ENCODE data around the gene VWF. TPM values are rescaled to one million over a fixed set of nuclear protein-coding genes. Genes with fewer than 3 reads are reported as not detected.

VWF gene
- total and polyA plus RNA-seq, 10 of the 15 experiments (the other 5 are each of a cell fraction or from before 2014, with no cell fraction given): 0.08 to 0.23 TPM; not detected in 8

DNA sequence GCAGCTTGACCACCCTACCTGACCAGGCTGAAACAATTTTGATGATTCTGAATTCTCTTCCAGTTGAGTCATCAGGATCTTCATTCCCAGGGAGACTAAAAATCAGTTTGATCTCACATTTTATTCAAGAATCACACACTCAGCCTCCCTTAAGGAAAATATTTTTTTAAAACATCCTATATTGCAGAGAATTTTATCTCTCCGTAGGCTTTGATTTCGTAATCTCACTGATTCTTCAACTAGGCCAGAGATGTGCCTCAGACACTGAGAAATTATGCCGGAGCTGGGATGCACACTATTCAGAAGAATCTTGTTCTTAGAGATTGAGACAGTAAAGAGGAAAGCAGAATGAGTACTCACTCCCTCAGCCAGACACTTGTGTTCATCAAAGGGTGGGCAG, 172.4 kb downstream of the VWF start:
- H3K9me3 ChIP-seq (replicated peaks; ENCODE audit: control insufficient read depth, insufficient read depth, low read length): no peaks in the 10 kb centered on the region
- H3K79me2 ChIP-seq (ENCODE audit: control insufficient read depth, insufficient read depth, low read length): no peaks in the 10 kb centered on the region
- WGBS (ENCODE audit: insufficient coverage, insufficient replicate concordance, low lambda C conversion rate, missing lambda C conversion rate): 54% methylated on average over 3 of the region's 3 CpGs
- no peak overlapping the region for H2AFZ ChIP-seq (ENCODE audit: control insufficient read depth, low read depth, low read length)
- no peaks in the 10 kb centered on the region for H3K36me3 ChIP-seq (ENCODE audit: control insufficient read depth in 2 of 2, insufficient read depth in 2 of 2, low read length in 1 of 2)
- H3K4me3 ChIP-seq: no peak overlapping the region
- ChIA-PET SMC1A (ENCODE audit: uncharacterized antibody, unreplicated experiment) (no interaction called here), POLR2A (no interaction called here), CTCF (interaction anchor here (1.0 to 1.5 kb wide), 3 partner anchors 9 to 36 kb away, joined by 3 to 5 read pairs (median 3); no protein-coding TSS in a partner anchor), RAD21 (ENCODE audit: unreplicated experiment) (no interaction called here)
- no peak for ATAC-seq
- H3K4me2 ChIP-seq (ENCODE audit: control insufficient read depth, insufficient read depth): no peak overlapping the region
- H4K20me1 ChIP-seq (ENCODE audit: control insufficient read depth, insufficient read depth): no peaks in the 10 kb centered on the region
- intact Hi-C loops (cut with micrococcal nuclease; ENCODE audit: unreplicated experiment) (no loop called here), in situ Hi-C loops (cut with MboI) (no loop called here)
- H3K4me1 ChIP-seq (ENCODE audit: control insufficient read depth, insufficient read depth, low read length): no peaks in the 10 kb centered on the region
- no peak for FAIRE-seq
- BruUV-seq (replicated peaks): no TSS peak
- H3K27me3 ChIP-seq (replicated peaks in 1 of 2; ENCODE audit: control insufficient read depth in 2 of 2, insufficient read depth in 2 of 2, low read length in 1 of 2): peaks cover 0 to 1% of the 10 kb centered on the region in 2 experiments; a peak in 1 of 4 replicates
- DNase-seq (ENCODE audit: low read depth, low spot score): no peak
- H3K27ac ChIP-seq (ENCODE audit: control insufficient read depth, insufficient read depth): no peak overlapping the region
- TF ChIP-seq TCF3 (IDR thresholded peaks at IDR 0.05; ENCODE audit: borderline replicate concordance, insufficient read depth, low read depth, low read length) (no peak), SP1 (IDR thresholded peaks at IDR 0.05; ENCODE audit: low read depth, low read length) (no peak), SMAD1 (IDR thresholded peaks at IDR 0.05; ENCODE audit: low read depth, partially characterized antibody) (no peak), CHD2 (IDR thresholded peaks at IDR 0.05; ENCODE audit: borderline replicate concordance, low read depth, low read length) (no peak), RCOR1 (conservative IDR thresholded peaks at IDR 0.05; ENCODE audit: low read depth, low read length) (no peak), YY1 (IDR thresholded peaks at IDR 0.05; ENCODE audit: low read depth, low read length) (no peak), EED (IDR thresholded peaks at IDR 0.05; ENCODE audit: low read depth) (no peak), CHD4 (IDR thresholded peaks at IDR 0.05) (no peak), NBN (IDR thresholded peaks at IDR 0.05) (no peak), RFX5 (IDR thresholded peaks at IDR 0.05; ENCODE audit: low read depth, low read length) (no peak)
- TF ChIP-seq, protein P1, sequence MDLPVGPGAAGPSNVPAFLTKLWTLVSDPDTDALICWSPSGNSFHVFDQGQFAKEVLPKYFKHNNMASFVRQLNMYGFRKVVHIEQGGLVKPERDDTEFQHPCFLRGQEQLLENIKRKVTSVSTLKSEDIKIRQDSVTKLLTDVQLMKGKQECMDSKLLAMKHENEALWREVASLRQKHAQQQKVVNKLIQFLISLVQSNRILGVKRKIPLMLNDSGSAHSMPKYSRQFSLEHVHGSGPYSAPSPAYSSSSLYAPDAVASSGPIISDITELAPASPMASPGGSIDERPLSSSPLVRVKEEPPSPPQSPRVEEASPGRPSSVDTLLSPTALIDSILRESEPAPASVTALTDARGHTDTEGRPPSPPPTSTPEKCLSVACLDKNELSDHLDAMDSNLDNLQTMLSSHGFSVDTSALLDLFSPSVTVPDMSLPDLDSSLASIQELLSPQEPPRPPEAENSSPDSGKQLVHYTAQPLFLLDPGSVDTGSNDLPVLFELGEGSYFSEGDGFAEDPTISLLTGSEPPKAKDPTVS (IDR thresholded peaks at IDR 0.05; ENCODE audit: low read depth, low read length): no peak
- TF ChIP-seq, protein P2, sequence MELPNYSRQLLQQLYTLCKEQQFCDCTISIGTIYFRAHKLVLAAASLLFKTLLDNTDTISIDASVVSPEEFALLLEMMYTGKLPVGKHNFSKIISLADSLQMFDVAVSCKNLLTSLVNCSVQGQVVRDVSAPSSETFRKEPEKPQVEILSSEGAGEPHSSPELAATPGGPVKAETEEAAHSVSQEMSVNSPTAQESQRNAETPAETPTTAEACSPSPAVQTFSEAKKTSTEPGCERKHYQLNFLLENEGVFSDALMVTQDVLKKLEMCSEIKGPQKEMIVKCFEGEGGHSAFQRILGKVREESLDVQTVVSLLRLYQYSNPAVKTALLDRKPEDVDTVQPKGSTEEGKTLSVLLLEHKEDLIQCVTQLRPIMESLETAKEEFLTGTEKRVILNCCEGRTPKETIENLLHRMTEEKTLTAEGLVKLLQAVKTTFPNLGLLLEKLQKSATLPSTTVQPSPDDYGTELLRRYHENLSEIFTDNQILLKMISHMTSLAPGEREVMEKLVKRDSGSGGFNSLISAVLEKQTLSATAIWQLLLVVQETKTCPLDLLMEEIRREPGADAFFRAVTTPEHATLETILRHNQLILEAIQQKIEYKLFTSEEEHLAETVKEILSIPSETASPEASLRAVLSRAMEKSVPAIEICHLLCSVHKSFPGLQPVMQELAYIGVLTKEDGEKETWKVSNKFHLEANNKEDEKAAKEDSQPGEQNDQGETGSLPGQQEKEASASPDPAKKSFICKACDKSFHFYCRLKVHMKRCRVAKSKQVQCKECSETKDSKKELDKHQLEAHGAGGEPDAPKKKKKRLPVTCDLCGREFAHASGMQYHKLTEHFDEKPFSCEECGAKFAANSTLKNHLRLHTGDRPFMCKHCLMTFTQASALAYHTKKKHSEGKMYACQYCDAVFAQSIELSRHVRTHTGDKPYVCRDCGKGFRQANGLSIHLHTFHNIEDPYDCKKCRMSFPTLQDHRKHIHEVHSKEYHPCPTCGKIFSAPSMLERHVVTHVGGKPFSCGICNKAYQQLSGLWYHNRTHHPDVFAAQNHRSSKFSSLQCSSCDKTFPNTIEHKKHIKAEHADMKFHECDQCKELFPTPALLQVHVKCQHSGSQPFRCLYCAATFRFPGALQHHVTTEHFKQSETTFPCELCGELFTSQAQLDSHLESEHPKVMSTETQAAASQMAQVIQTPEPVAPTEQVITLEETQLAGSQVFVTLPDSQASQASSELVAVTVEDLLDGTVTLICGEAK (IDR thresholded peaks at IDR 0.05; ENCODE audit: borderline replicate concordance): no peak
- TF ChIP-seq, protein P3, sequence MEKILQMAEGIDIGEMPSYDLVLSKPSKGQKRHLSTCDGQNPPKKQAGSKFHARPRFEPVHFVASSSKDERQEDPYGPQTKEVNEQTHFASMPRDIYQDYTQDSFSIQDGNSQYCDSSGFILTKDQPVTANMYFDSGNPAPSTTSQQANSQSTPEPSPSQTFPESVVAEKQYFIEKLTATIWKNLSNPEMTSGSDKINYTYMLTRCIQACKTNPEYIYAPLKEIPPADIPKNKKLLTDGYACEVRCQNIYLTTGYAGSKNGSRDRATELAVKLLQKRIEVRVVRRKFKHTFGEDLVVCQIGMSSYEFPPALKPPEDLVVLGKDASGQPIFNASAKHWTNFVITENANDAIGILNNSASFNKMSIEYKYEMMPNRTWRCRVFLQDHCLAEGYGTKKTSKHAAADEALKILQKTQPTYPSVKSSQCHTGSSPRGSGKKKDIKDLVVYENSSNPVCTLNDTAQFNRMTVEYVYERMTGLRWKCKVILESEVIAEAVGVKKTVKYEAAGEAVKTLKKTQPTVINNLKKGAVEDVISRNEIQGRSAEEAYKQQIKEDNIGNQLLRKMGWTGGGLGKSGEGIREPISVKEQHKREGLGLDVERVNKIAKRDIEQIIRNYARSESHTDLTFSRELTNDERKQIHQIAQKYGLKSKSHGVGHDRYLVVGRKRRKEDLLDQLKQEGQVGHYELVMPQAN (conservative IDR thresholded peaks at IDR 0.05): no peak
- no peak overlapping the region for H3K9ac ChIP-seq (ENCODE audit: control insufficient read depth, insufficient read depth, low read length)
